Activated T-cell treated with anti-CD3 and anti-CD28 coated beads, Interleukin-2, amount 50 U/mL, for 72 hours (primary cell): ENCODE results near the gene CLDN5. TPM values are rescaled to one million over a fixed set of nuclear protein-coding genes. Genes with fewer than 3 reads are reported as not detected.
"Not testable (repeated sequence)": the region's sequence is repeated elsewhere in the genome, so short reads cannot be mapped to it uniquely, and the experiment has no call there.

ENCODE experiments used
- ATAC-seq, 2 donors: fragments of 150-1000 bp; cut with Tn5 transposase; replicated peaks in 1 of 2; 2 replicates each; pipeline ENCODE4 v1.10.0; 2021; ENCODE audit warnings: moderate library complexity in 2 of 2, mild to moderate bottlenecking in 1 of 2
- DNase-seq, 2 donors: peaks; one replicate each; pipeline ENCODE4 v3.0.0; 2021 to 2022; ENCODE audit warnings: mixed read lengths in 1 of 2
- H3K27ac Mint-ChIP-seq: one replicate; pipeline ENCODE4 v1.8.0; 2022; ENCODE audit warnings: mild to moderate bottlenecking, moderate library complexity, mixed read lengths
- H3K27me3 Mint-ChIP-seq: one replicate; pipeline ENCODE4 v1.8.0; 2022; ENCODE audit warnings: low read depth, mixed read lengths
- H3K36me3 Mint-ChIP-seq, 2 donors: one replicate each; pipeline ENCODE4 v1.8.0; 2022; ENCODE audit warnings: mixed read lengths in 2 of 2, mild to moderate bottlenecking in 1 of 2; ENCODE audit not compliant: insufficient read depth in 2 of 2
- H3K4me1 Mint-ChIP-seq: one replicate; pipeline ENCODE4 v1.8.0; 2022; ENCODE audit warnings: low read depth, mixed read lengths
- H3K4me3 Mint-ChIP-seq, 2 donors: one replicate each; pipeline ENCODE4 v1.8.0; 2022; ENCODE audit warnings: mild to moderate bottlenecking in 2 of 2, mixed read lengths in 2 of 2, moderate library complexity in 2 of 2
- H3K9me3 Mint-ChIP-seq, 2 donors: one replicate each; pipeline ENCODE4 v1.8.0; 2022; ENCODE audit warnings: mixed read lengths in 2 of 2
- total RNA-seq, 2 donors: library from RNA; stranded (reverse); gene quantifications; one replicate each; pipeline ENCODE4 v1.2.3, GENCODE V29; 2022

Gene CLDN5
- total RNA-seq, 2 donors from 2014 or later: 0.30 to 0.36 TPM

- no peak overlapping the region for H3K27ac Mint-ChIP-seq
- DNase-seq (no peak), ATAC-seq (no peak)
- no peak overlapping the region for H3K4me3 Mint-ChIP-seq
- no peaks in the 10 kb centered on the region for H3K36me3 Mint-ChIP-seq
- H3K9me3 Mint-ChIP-seq: no peaks in the 10 kb centered on the region
- H3K4me1 Mint-ChIP-seq: no peaks in the 10 kb centered on the region
- H3K27me3 Mint-ChIP-seq: peaks cover 6% of the 10 kb centered on the region
Measured at GRCh38 chr22:19537941-19538488, 13.8 kb upstream of the CLDN5 start.

- Mint-ChIP-seq H3K36me3 (no peaks in the 10 kb centered on the region), H3K4me3 (no peak overlapping the region), H3K27ac (no peak overlapping the region), H3K27me3 (peaks cover 6% of the 10 kb centered on the region), H3K9me3 (no peaks in the 10 kb centered on the region), H3K4me1 (no peaks in the 10 kb centered on the region)
- no peak for ATAC-seq
- no peak for DNase-seq
Measured at GRCh38 chr22:19536564-19536963, 12.4 kb upstream of the CLDN5 start.

- no peaks in the 10 kb centered on the region for H3K36me3 Mint-ChIP-seq
Measured at GRCh38 chr22:19535001-19535400, 10.8 kb upstream of the CLDN5 start.

GRCh38 chr22:19533857-19534256 lies 9.6 kb upstream of the CLDN5 start:
- ATAC-seq: no peak
- Mint-ChIP-seq H3K4me1 (no peaks in the 10 kb centered on the region), H3K4me3 (no peak overlapping the region), H3K36me3 (no peaks in the 10 kb centered on the region), H3K27me3 (peaks cover 6% of the 10 kb centered on the region), H3K27ac (no peak overlapping the region), H3K9me3 (no peaks in the 10 kb centered on the region)
- no peak for DNase-seq

More at GRCh38 chr22:19535001-19535400, 10.8 kb upstream of the CLDN5 start:
- H3K27me3 Mint-ChIP-seq: peaks cover 6% of the 10 kb centered on the region
- no peaks in the 10 kb centered on the region for H3K9me3 Mint-ChIP-seq
- ATAC-seq (no peak), DNase-seq (no peak)
- no peak overlapping the region for H3K27ac Mint-ChIP-seq
- H3K4me3 Mint-ChIP-seq: no peak overlapping the region
- H3K4me1 Mint-ChIP-seq: no peaks in the 10 kb centered on the region

- no peak for ATAC-seq
- no peak for DNase-seq
- no peaks in the 10 kb centered on the region for H3K4me1 Mint-ChIP-seq
- H3K36me3 Mint-ChIP-seq: no peaks in the 10 kb centered on the region
- no peaks in the 10 kb centered on the region for H3K9me3 Mint-ChIP-seq
- H3K27me3 Mint-ChIP-seq: peaks cover 5% of the 10 kb centered on the region
- H3K27ac Mint-ChIP-seq: no peak overlapping the region
- H3K4me3 Mint-ChIP-seq: no peak overlapping the region
Measured at GRCh38 chr22:19533049-19533626, 8.9 kb upstream of the CLDN5 start.

GRCh38 chr22:19531327-19531726 lies 7.1 kb upstream of the CLDN5 start:
- not testable (repeated sequence) for H3K4me3 Mint-ChIP-seq, DNase-seq, H3K4me1 Mint-ChIP-seq, H3K36me3 Mint-ChIP-seq, ATAC-seq, H3K9me3 Mint-ChIP-seq, H3K27me3 Mint-ChIP-seq, H3K27ac Mint-ChIP-seq

GRCh38 chr22:19530751-19531150 lies 6.5 kb upstream of the CLDN5 start:
- no peaks in the 10 kb centered on the region for H3K9me3 Mint-ChIP-seq
- ATAC-seq: no peak
- DNase-seq: no peak
- H3K4me1 Mint-ChIP-seq: no peaks in the 10 kb centered on the region
- peaks cover 5% of the 10 kb centered on the region for H3K27me3 Mint-ChIP-seq
- H3K4me3 Mint-ChIP-seq: no peak overlapping the region
- H3K27ac Mint-ChIP-seq: no peak overlapping the region
- no peaks in the 10 kb centered on the region for H3K36me3 Mint-ChIP-seq

GRCh38 chr22:19529811-19530210 lies 5.6 kb upstream of the CLDN5 start:
- Mint-ChIP-seq H3K27me3 (peaks cover 11% of the 10 kb centered on the region), H3K27ac (no peak overlapping the region), H3K36me3 (no peaks in the 10 kb centered on the region), H3K9me3 (no peaks in the 10 kb centered on the region), H3K4me3 (no peak overlapping the region), H3K4me1 (peaks cover 3% of the 10 kb centered on the region)
- no peak for ATAC-seq
- no peak for DNase-seq

GRCh38 chr22:19527861-19528417 lies 3.7 kb upstream of the CLDN5 start:
- no peak for DNase-seq
- no peaks in the 10 kb centered on the region for H3K36me3 Mint-ChIP-seq
- no peak overlapping the region for H3K4me3 Mint-ChIP-seq
- H3K9me3 Mint-ChIP-seq: no peaks in the 10 kb centered on the region
- no peak overlapping the region for H3K27ac Mint-ChIP-seq
- H3K4me1 Mint-ChIP-seq: peaks cover 9% of the 10 kb centered on the region
- H3K27me3 Mint-ChIP-seq: peaks cover 17% of the 10 kb centered on the region
- ATAC-seq: no peak

- no peaks in the 10 kb centered on the region for H3K9me3 Mint-ChIP-seq
- H3K27me3 Mint-ChIP-seq: peaks cover 22% of the 10 kb centered on the region
- H3K4me1 Mint-ChIP-seq: peaks cover 12% of the 10 kb centered on the region
- no peak overlapping the region for H3K4me3 Mint-ChIP-seq
- DNase-seq: no peak
- ATAC-seq: no peak
- H3K27ac Mint-ChIP-seq: no peak overlapping the region
- H3K36me3 Mint-ChIP-seq: no peaks in the 10 kb centered on the region
Measured at GRCh38 chr22:19527321-19527721, 3.1 kb upstream of the CLDN5 start.

GRCh38 chr22:19526702-19527111 lies 2.5 kb upstream of the CLDN5 start:
- peaks cover 17% of the 10 kb centered on the region for H3K4me1 Mint-ChIP-seq
- peaks cover 22% of the 10 kb centered on the region for H3K27me3 Mint-ChIP-seq
- H3K27ac Mint-ChIP-seq: no peak overlapping the region
- H3K36me3 Mint-ChIP-seq: peaks cover 2 to 3% of the 10 kb centered on the region in 2 donors
- H3K4me3 Mint-ChIP-seq: no peak overlapping the region
- DNase-seq (no peak), ATAC-seq (no peak)
- H3K9me3 Mint-ChIP-seq: no peaks in the 10 kb centered on the region

GRCh38 chr22:19526076-19526701 lies 2.0 kb upstream of the CLDN5 start:
- Mint-ChIP-seq H3K36me3 (peaks cover 2 to 6% of the 10 kb centered on the region in 2 donors), H3K27me3 (peaks cover 22% of the 10 kb centered on the region), H3K9me3 (no peaks in the 10 kb centered on the region), H3K4me3 (no peak overlapping the region), H3K27ac (no peak overlapping the region), H3K4me1 (peaks cover 17% of the 10 kb centered on the region)
- DNase-seq: no peak
- no peak for ATAC-seq

GRCh38 chr22:19525666-19526065 lies 1.5 kb upstream of the CLDN5 start:
- no peak overlapping the region for H3K27ac Mint-ChIP-seq
- DNase-seq: no peak

More at GRCh38 chr22:19525666-19526065, 1.5 kb upstream of the CLDN5 start:
- Mint-ChIP-seq H3K27me3 (peaks cover 22% of the 10 kb centered on the region), H3K9me3 (no peaks in the 10 kb centered on the region), H3K36me3 (peaks cover 2 to 8% of the 10 kb centered on the region in 2 donors), H3K4me1 (peaks cover 17% of the 10 kb centered on the region), H3K4me3 (peak overlapping the region in 1 of 2 donors; percentile 15)
- no peak for ATAC-seq
